GM21529 (cell line): ENCODE data around the gene MYOZ2.
"Not testable (repeated sequence)": the region's sequence is repeated elsewhere in the genome, so short reads cannot be mapped to it uniquely, and the experiment has no call there.

Experiments
- ATAC-seq: cut with Tn5 transposase; IDR thresholded peaks from one replicate; pipeline ENCODE4 v1.9.1; 2021; ENCODE audit not compliant: unreplicated experiment

MYOZ2 gene

GRCh38 chr4:119125931-119126330, 9.7 kb upstream of the MYOZ2 start:
- no peak for ATAC-seq

- no peak for ATAC-seq
These were observed 7.5 kb upstream of the MYOZ2 start for GRCh38 chr4:119128148-119128547.

- no peak for ATAC-seq
These were observed 5.1 kb upstream of the MYOZ2 start for GRCh38 chr4:119130365-119131065.

- ATAC-seq: no peak
These were observed 4.5 kb upstream of the MYOZ2 start for GRCh38 chr4:119131164-119131563.

GRCh38 chr4:119132306-119132705, 3.3 kb upstream of the MYOZ2 start:
- no peak for ATAC-seq

- no peak for ATAC-seq
These were observed 914 bp downstream of the MYOZ2 start for GRCh38 chr4:119136546-119136945.

GRCh38 chr4:119138046-119138445, 2.4 kb downstream of the MYOZ2 start:
- ATAC-seq: no peak

GRCh38 chr4:119139311-119139710, 3.7 kb downstream of the MYOZ2 start:
- no peak for ATAC-seq

GRCh38 chr4:119139822-119140252, 4.2 kb downstream of the MYOZ2 start:
- ATAC-seq: no peak

GRCh38 chr4:119141283-119141682, 5.7 kb downstream of the MYOZ2 start:
- ATAC-seq: not testable (repeated sequence)

- no peak for ATAC-seq
These were observed 7.2 kb downstream of the MYOZ2 start for GRCh38 chr4:119142833-119143232.

- ATAC-seq: not testable (repeated sequence)
These were observed 7.7 kb downstream of the MYOZ2 start for GRCh38 chr4:119143341-119143740.

- ATAC-seq: no peak
These were observed 13.5 kb downstream of the MYOZ2 start for GRCh38 chr4:119149110-119149509.

GRCh38 chr4:119151161-119151560, 15.5 kb downstream of the MYOZ2 start:
- no peak for ATAC-seq

GRCh38 chr4:119152741-119153140, 17.1 kb downstream of the MYOZ2 start:
- ATAC-seq: no peak

GRCh38 chr4:119162174-119162573, 26.5 kb downstream of the MYOZ2 start:
- ATAC-seq: no peak

- ATAC-seq: no peak
These were observed 30.1 kb downstream of the MYOZ2 start for GRCh38 chr4:119165767-119166166.

- no peak for ATAC-seq
These were observed 34.6 kb downstream of the MYOZ2 start for GRCh38 chr4:119170195-119170594.

- no peak for ATAC-seq
These were observed 36.6 kb downstream of the MYOZ2 start for GRCh38 chr4:119172223-119172622.

GRCh38 chr4:119173729-119174361, 38.2 kb downstream of the MYOZ2 start:
- ATAC-seq: not testable (repeated sequence)

- no peak for ATAC-seq
These were observed 43.4 kb downstream of the MYOZ2 start for GRCh38 chr4:119179011-119179410.

- no peak for ATAC-seq
These were observed 48.5 kb downstream of the MYOZ2 start for GRCh38 chr4:119184128-119184527.

GRCh38 chr4:119189638-119190037, 54.0 kb downstream of the MYOZ2 start:
- no peak for ATAC-seq
